Erythroblast (primary cell): ENCODE results near the gene ATP4A.

Source experiments
- GATA1 ChIP-seq: IDR thresholded peaks from 2 replicates; pipeline ENCODE4 v1.6.1; 2011; ENCODE audit warnings: low read depth, mild to moderate bottlenecking, control low read depth, low read length, moderate library complexity
- POLR2A ChIP-seq: IDR thresholded peaks from 2 replicates; pipeline ENCODE4 v1.6.1; 2011; ENCODE audit warnings: mild to moderate bottlenecking, low read length

GRCh38 chr19:35560271-35560670 is 3.2 kb downstream of the ATP4A start:
- no peak for TF ChIP-seq POLR2A
- TF ChIP-seq GATA1 = no peak
